Adrenal gland (tissue), 19 donors: ENCODE measurements around the gene CHMP2B. TPM values are rescaled to one million over a fixed set of nuclear protein-coding genes. Genes with fewer than 3 reads are reported as not detected.

Source experiments
- DNase-seq, 7 donors: peaks; one replicate each; pipeline ENCODE4 v3.0.0-alpha.2; 2019 to 2020
- H3K27ac ChIP-seq, 5 donors: fragments of 200-600 bp; sonication (generic) in 4 of 5; 1 replicate in 3 of 5; 2 replicates in 2 of 5; pipeline versions ENCODE4 v1.5.1 to v1.8.0; 2016 to 2020; ENCODE audit warnings: mild to moderate bottlenecking in 1 of 5
- H3K27me3 ChIP-seq: fragments of 200-600 bp; 2 replicates; pipeline ENCODE4 v1.8.0; 2021
- H3K36me3 ChIP-seq, 2 donors: fragments of 200-600 bp; replicated peaks in 1 of 2; 1 replicate in 1 of 2; 2 replicates in 1 of 2; pipeline versions ENCODE4 v1.5.1 to v1.8.0; 2018 to 2022
- H3K4me1 ChIP-seq, 2 donors: fragments of 200-600 bp; replicated peaks in 1 of 2; 1 replicate in 1 of 2; 2 replicates in 1 of 2; pipeline versions ENCODE4 v1.5.1 to v1.8.0; 2018 to 2021
- H3K4me3 ChIP-seq, 4 donors: fragments of 200-600 bp; sonication (generic) in 3 of 4; one replicate each; pipeline ENCODE4 v1.5.1; 2016 to 2018
- H3K9me3 ChIP-seq, 3 donors: fragments of 200-600 bp; sonication (generic) in 1 of 3; replicated peaks in 1 of 3; 1 replicate in 2 of 3; 2 replicates in 1 of 3; pipeline versions ENCODE4 v1.5.1 to v1.8.0; 2016 to 2021
- POLR2A ChIP-seq, 2 donors: fragments of 450-650 bp; IDR thresholded peaks; one replicate each; pipeline ENCODE4 v1.6.1; 2017; ENCODE audit warnings: antibody characterized with exemption in 2 of 2, mild to moderate bottlenecking in 2 of 2, moderate library complexity in 1 of 2
- WGBS, 4 donors: extraction: QIAGEN DNeasy Blood & Tissue Kit in 2 of 4; methylation state at CpG; one replicate each; pipeline versions ENCODE4 v1.1.5 to v1.1.7; 2013 to 2017; 5-methylcytosine and 5-hydroxymethylcytosine counted together
- intact Hi-C, 2 donors: fragments of 100-400 bp; cut with DNase I; formaldehyde crosslinking; loops; one replicate each; pipeline versions ENCODE4 v1.14.1 to v1.15.0; 2022 to 2023
- long read RNA-seq, 10 donors: library from polyadenylated mRNA in 3 of 10; unstranded in 2 of 10; stranded (forward) in 1 of 10; transcript quantifications; one replicate each; pipeline ENCODE4 v2.0.0 and lab custom pipeline, GENCODE V29; 2021 to 2026
- polyA plus RNA-seq, 3 donors: library from polyadenylated mRNA; stranded (reverse); fragments of 200-250 nt in 2 of 3; fragments of 350-450 nt in 1 of 3; fragmentation: Illumina TruSeq in 1 of 3; extraction: RNeasy Lipid Tissue Mini Kit (QIAGEN cat#74804) in 1 of 3; gene quantifications; one replicate each; pipeline ENCODE4 v1.2.3, GENCODE V29; 2013 to 2014
- total RNA-seq, 9 donors: library from RNA; depleted of rRNA in 4 of 9; stranded (reverse); fragments of >200 nt in 4 of 9; fragments of 120-200 nt in 1 of 9; fragmentation: NEBNext Ultra II Directional in 1 of 9; extraction: Animal tissue kit (Norgen Biotek cat#: 25700) in 1 of 9; gene quantifications; one replicate each; pipeline versions ENCODE4 v1.1.0 to v1.2.4, GENCODE V29; 2013 to 2023
- TF ChIP-seq, protein P1 (sequence below), 6 experiments: fragments of 450-650 bp in 4 of 6; fragments of 200-600 bp in 2 of 6; sonication (generic) in 1 of 6; IDR thresholded peaks; 1 replicate in 5 of 6; 2 replicates in 1 of 6; pipeline versions ENCODE4 v1.5.1 to v1.8.0; 2016 to 2021; ENCODE audit warnings: antibody characterized with exemption in 6 of 6, mild to moderate bottlenecking in 2 of 6, moderate library complexity in 1 of 6
- donor health status: healthy with polysubstance abuse.
- donor health status: Bipolar disorder and iron deficiency.
- donor health status: DM: yes; HTN: yes; CAD: no.
- donor health status: DM: no; HTN: no; CAD: no.
- donor health status: DM: no; HTN: no; CAD: no.
- donor health status: DM: yes; HTN: yes; CAD: no.

CHMP2B gene, protein sequence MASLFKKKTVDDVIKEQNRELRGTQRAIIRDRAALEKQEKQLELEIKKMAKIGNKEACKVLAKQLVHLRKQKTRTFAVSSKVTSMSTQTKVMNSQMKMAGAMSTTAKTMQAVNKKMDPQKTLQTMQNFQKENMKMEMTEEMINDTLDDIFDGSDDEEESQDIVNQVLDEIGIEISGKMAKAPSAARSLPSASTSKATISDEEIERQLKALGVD
- total RNA-seq (10 to 100 TPM; 14.9 to 45.0 (median 32.4) TPM), polyA plus RNA-seq (10 to 100 TPM; 10.0 to 50.3 (median 11.7) TPM)
- long read RNA-seq, donor 1, transcript CHMP2B-201 (6 exons, 2,557 nt): major isoform, 24 of 27 reads
- long read RNA-seq, donor 1, partial matches to known transcripts: 0 of 27 reads
- long read RNA-seq, donor 1, other reads (novel, unspliced or antisense): 0 of 27 reads
- long read RNA-seq, donor 2, transcript CHMP2B-201 (6 exons, 2,557 nt): major isoform, 17 of 31 reads
- long read RNA-seq, donor 2, partial matches to known transcripts: 13 of 31 reads
- long read RNA-seq, donor 2, other reads (novel, unspliced or antisense): 0 of 31 reads
- long read RNA-seq, donor 3, transcript CHMP2B-201 (6 exons, 2,557 nt): major isoform, 16 of 19 reads
- long read RNA-seq, donor 3, partial matches to known transcripts: 0 of 19 reads
- long read RNA-seq, donor 3, other reads (novel, unspliced or antisense): 0 of 19 reads
- long read RNA-seq, donor 4, transcript CHMP2B-201 (6 exons, 2,557 nt): major isoform, 45 of 59 reads
- long read RNA-seq, donor 4, partial matches to known transcripts: 9 of 59 reads
- long read RNA-seq, donor 4, other reads (novel, unspliced or antisense): 4 of 59 reads
- long read RNA-seq, donor 5, transcript CHMP2B-201 (6 exons, 2,557 nt): major isoform, 74 of 87 reads
- long read RNA-seq, donor 5, partial matches to known transcripts: 1 of 87 reads
- long read RNA-seq, donor 5, other reads (novel, unspliced or antisense): 8 of 87 reads
- long read RNA-seq, donor 6, transcript CHMP2B-201 (6 exons, 2,557 nt): major isoform, 17 of 31 reads
- long read RNA-seq, donor 6, partial matches to known transcripts: 10 of 31 reads
- long read RNA-seq, donor 6, other reads (novel, unspliced or antisense): 3 of 31 reads
- long read RNA-seq, donor 7, transcript CHMP2B-201 (6 exons, 2,557 nt): major isoform, 6 of 8 reads
- long read RNA-seq, donor 7, partial matches to known transcripts: 0 of 8 reads
- long read RNA-seq, donor 7, other reads (novel, unspliced or antisense): 0 of 8 reads
- long read RNA-seq, donor 8, transcript CHMP2B-201 (6 exons, 2,557 nt): major isoform, 35 of 36 reads
- long read RNA-seq, donor 8, partial matches to known transcripts: 0 of 36 reads
- long read RNA-seq, donor 8, other reads (novel, unspliced or antisense): 0 of 36 reads
- long read RNA-seq, donor 9, transcript CHMP2B-201 (6 exons, 2,557 nt): major isoform, 14 of 14 reads
- long read RNA-seq, donor 9, partial matches to known transcripts: 0 of 14 reads
- long read RNA-seq, donor 9, other reads (novel, unspliced or antisense): 0 of 14 reads
- long read RNA-seq, donor 10, transcript CHMP2B-201 (6 exons, 2,557 nt): major isoform, 14 of 15 reads
- long read RNA-seq, donor 10, partial matches to known transcripts: 0 of 15 reads
- long read RNA-seq, donor 10, other reads (novel, unspliced or antisense): 0 of 15 reads

DNA sequence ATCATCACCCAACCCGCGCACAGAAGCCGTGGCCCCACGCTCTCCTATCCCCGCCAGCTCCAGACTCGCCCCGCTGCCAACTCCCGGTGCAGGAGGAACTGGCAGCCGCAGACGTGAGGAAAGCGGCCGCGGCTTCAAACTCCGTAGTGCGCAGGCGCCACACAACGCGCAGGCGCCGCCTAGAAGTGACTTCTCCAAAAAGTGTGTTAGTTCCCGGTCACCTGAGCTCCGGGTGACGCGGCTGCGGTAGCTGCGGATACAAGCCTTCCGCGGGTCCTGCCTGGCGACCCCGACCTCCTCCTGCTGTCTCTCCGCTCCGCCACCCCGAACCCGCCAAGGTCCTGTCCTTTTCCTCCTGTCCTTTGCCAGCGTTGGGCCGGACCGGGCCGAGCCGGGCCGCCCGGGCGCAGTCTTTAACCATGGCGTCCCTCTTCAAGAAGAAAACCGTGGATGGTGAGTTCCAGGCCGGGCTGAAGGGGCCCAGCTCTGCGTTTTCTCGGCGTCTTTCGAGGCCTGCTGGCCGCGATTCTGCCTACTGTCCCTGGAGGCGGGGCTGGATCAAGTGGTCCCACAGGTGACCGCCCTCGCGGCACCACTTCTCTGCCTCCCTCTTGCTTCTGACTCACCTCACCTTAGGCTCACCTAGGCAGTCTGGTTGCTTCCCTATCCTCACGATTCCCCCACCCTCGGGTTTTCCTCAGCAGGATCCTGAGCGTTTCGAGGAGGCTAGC, at the start of gene CHMP2B:
TSS of gene CHMP2B (plus strand) at position 206 of the 731 bp plus-strand sequence. CDS start at position 420, 214 bp downstream.
- Histone ChIP-seq H3K4me3 (peak within 1 kb of the TSS; percentile 43 to 97 (median 92)), H3K27me3 (no peaks in the 10 kb centered on the region), H3K36me3 (no peaks in the 10 kb centered on the region), H3K4me1 (peaks cover 11 to 17% of the 10 kb centered on the region in 2 donors), H3K9me3 (no peaks in the 10 kb centered on the region), H3K27ac (peak within 1 kb of the TSS; percentile 49 to 95 (median 93))
- peak; percentile 71 to 90 for TF ChIP-seq POLR2A (IDR thresholded peaks at IDR 0.05)
- TF ChIP-seq, protein P1, sequence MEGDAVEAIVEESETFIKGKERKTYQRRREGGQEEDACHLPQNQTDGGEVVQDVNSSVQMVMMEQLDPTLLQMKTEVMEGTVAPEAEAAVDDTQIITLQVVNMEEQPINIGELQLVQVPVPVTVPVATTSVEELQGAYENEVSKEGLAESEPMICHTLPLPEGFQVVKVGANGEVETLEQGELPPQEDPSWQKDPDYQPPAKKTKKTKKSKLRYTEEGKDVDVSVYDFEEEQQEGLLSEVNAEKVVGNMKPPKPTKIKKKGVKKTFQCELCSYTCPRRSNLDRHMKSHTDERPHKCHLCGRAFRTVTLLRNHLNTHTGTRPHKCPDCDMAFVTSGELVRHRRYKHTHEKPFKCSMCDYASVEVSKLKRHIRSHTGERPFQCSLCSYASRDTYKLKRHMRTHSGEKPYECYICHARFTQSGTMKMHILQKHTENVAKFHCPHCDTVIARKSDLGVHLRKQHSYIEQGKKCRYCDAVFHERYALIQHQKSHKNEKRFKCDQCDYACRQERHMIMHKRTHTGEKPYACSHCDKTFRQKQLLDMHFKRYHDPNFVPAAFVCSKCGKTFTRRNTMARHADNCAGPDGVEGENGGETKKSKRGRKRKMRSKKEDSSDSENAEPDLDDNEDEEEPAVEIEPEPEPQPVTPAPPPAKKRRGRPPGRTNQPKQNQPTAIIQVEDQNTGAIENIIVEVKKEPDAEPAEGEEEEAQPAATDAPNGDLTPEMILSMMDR (IDR thresholded peaks at IDR 0.05): no peak
- WGBS, 4 donors: 0 to 2% (median 0%) methylated on average over 22 to 59 of the region's 59 CpGs
- intact Hi-C loops: no loop called here
- peak; percentile 92 to 98 (median 95) for DNase-seq

DNA sequence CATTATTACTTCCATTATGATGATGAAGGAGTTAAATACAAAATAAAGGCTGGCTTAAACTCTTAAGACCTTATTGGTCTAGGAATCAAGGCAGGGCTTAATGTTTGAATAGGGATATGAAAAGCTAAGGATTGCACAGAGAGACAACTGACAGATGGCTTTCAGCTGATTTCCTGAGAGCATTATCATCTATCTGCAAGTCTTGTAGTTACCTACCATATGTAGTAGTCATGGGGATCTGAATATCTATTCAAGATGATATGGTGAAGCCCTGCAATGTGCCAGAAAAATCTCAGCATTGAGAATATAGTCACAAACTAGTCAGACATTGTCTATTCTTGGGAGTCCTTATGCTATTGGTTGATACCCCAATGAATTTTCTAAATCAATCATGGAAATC, 47.5 kb upstream of the CHMP2B start:
- Histone ChIP-seq H3K4me3 (no peak overlapping the region), H3K4me1 (no peaks in the 10 kb centered on the region), H3K36me3 (no peaks in the 10 kb centered on the region), H3K27me3 (no peaks in the 10 kb centered on the region), H3K9me3 (no peaks in the 10 kb centered on the region), H3K27ac (no peak overlapping the region)
- intact Hi-C loops: no loop called here
- DNase-seq: no peak
- no peak for TF ChIP-seq POLR2A (IDR thresholded peaks at IDR 0.05)
- TF ChIP-seq, protein P1 (IDR thresholded peaks at IDR 0.05): no peak

DNA sequence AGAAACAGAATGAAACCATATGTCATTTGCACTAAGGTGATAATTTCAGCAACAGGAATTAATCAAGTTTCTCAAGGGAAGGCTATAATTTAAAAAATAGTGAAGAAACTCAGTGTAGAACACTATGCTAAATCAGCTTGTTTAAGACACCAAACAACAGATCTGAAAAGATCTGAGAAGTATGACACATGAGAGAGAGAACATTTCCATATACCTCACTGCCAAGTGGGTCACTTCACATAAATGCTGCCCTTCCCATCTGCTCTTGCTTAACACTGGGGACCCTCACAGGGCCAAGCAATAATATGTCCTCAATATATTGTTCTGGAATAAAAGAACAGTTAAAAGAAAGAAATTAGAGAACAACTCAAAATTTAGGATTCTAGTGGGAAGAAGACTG, 45.6 kb upstream of the CHMP2B start:
- H3K36me3 ChIP-seq: no peaks in the 10 kb centered on the region
- no peaks in the 10 kb centered on the region for H3K4me1 ChIP-seq
- H3K4me3 ChIP-seq: no peak overlapping the region
- no peak overlapping the region for H3K27ac ChIP-seq
- no peaks in the 10 kb centered on the region for H3K27me3 ChIP-seq
- no peak for TF ChIP-seq POLR2A (IDR thresholded peaks at IDR 0.05)
- TF ChIP-seq, protein P1 (IDR thresholded peaks at IDR 0.05): no peak
- no peak for DNase-seq
- no peaks in the 10 kb centered on the region for H3K9me3 ChIP-seq
- intact Hi-C loops: no loop called here
